B cell (primary cell): ENCODE data around the gene C3. TPM values are rescaled to one million over a fixed set of nuclear protein-coding genes. Genes with fewer than 3 reads are reported as not detected.
"Not testable (repeated sequence)": the region's sequence is repeated elsewhere in the genome, so short reads cannot be mapped to it uniquely, and the experiment has no call there.

Source experiments
- ATAC-seq: fragments of 200-7000 bp; cut with Tn5 transposase; one replicate; pipeline ENCODE4 v1.10.0; 2021; ENCODE audit warnings: low read depth, mild to moderate bottlenecking, moderate number of reproducible peaks, moderate library complexity
- CTCF ChIA-PET: fragments of 350-600 bp; sonication (Branson Sonifier 250); formaldehyde crosslinking; loops from one replicate; lab custom pipeline; 2021; ENCODE audit warnings: antibody characterized with exemption, inconsistent platforms; lab: Charles Lee
- POLR2A ChIA-PET: fragments of 350-600 bp; sonication (Branson Sonifier 250); formaldehyde crosslinking; loops from one replicate; lab custom pipeline; 2021; ENCODE audit warnings: antibody characterized with exemption; lab: Charles Lee
- DNase-seq: peaks from one replicate; pipeline ENCODE4 v3.0.0; 2013
- H2AFZ ChIP-seq: 2 replicates; pipeline ENCODE4 v1.6.1; 2012; ENCODE audit warnings: mild to moderate bottlenecking, low read depth, low read length; ENCODE audit not compliant: insufficient read depth, poor library complexity, severe bottlenecking
- H3K27ac ChIP-seq, 2 donors: 1 replicate in 1 of 2; 2 replicates in 1 of 2; pipeline ENCODE4 v1.5.1; 2012 to 2013; ENCODE audit warnings: low read length in 2 of 2, mild to moderate bottlenecking in 2 of 2, moderate library complexity in 1 of 2
- H3K27me3 ChIP-seq, 4 experiments: fragments of 200-600 bp in 1 of 4; sonication (generic) in 1 of 4; replicated peaks in 1 of 4; 1 replicate in 2 of 4; 2 replicates in 2 of 4; pipeline versions ENCODE4 v1.6.1 to v1.7.0; 2013 to 2016; ENCODE audit warnings: low read length in 3 of 4, mild to moderate bottlenecking in 2 of 4, mixed read lengths in 1 of 4, moderate library complexity in 1 of 4; ENCODE audit not compliant: insufficient read depth in 4 of 4, control insufficient read depth in 3 of 4; ENCODE audit errors: control extremely low read depth in 1 of 4
- H3K36me3 ChIP-seq, 2 experiments: replicated peaks in 1 of 2; 1 replicate in 1 of 2; 2 replicates in 1 of 2; pipeline versions ENCODE4 v1.6.1 to v1.7.1; 2013; ENCODE audit warnings: low read length in 1 of 2; ENCODE audit not compliant: insufficient read depth in 2 of 2, control insufficient read depth in 1 of 2; ENCODE audit errors: control extremely low read depth in 1 of 2, extremely low read depth in 1 of 2
- H3K4me1 ChIP-seq, 2 donors: fragments of 200-600 bp in 1 of 2; sonication (generic) in 1 of 2; 1 replicate in 1 of 2; 2 replicates in 1 of 2; pipeline versions ENCODE4 v1.5.1 to v1.6.1; 2013 to 2017; ENCODE audit warnings: low read length in 2 of 2; ENCODE audit not compliant: control insufficient read depth in 2 of 2, insufficient read depth in 2 of 2
- H3K4me2 ChIP-seq: replicated peaks from 2 replicates; pipeline ENCODE3; 2012; ENCODE audit warnings: mild to moderate bottlenecking, low read depth, low read length; ENCODE audit not compliant: poor library complexity, severe bottlenecking
- H3K4me3 ChIP-seq, 5 experiments: fragments of 200-600 bp in 1 of 5; sonication (generic) in 1 of 5; 1 replicate in 3 of 5; 2 replicates in 2 of 5; pipeline versions ENCODE4 v1.5.1 to v1.7.0; 2011 to 2016; ENCODE audit warnings: low read length in 4 of 5, mild to moderate bottlenecking in 4 of 5, low read depth in 2 of 5, control low read depth in 1 of 5, moderate library complexity in 1 of 5; ENCODE audit not compliant: insufficient read depth in 1 of 5; ENCODE audit errors: control extremely low read depth in 1 of 5, extremely low read depth in 1 of 5
- H3K79me2 ChIP-seq: fragments of 200-600 bp; sonication (generic); one replicate; pipeline ENCODE4 v1.6.0; 2016; ENCODE audit warnings: low read length; ENCODE audit not compliant: control insufficient read depth, insufficient read depth
- H3K9ac ChIP-seq: fragments of 200-600 bp; sonication (generic); 2 replicates; pipeline ENCODE4 v1.6.1; 2017; ENCODE audit warnings: mild to moderate bottlenecking, low read length, moderate library complexity
- H3K9me3 ChIP-seq, 3 donors: one replicate each; pipeline versions ENCODE4 v1.6.1 to v1.7.1; 2013; ENCODE audit warnings: low read length in 2 of 3; ENCODE audit not compliant: control insufficient read depth in 2 of 3, insufficient read depth in 1 of 3; ENCODE audit errors: control extremely low read depth in 1 of 3
- H4K20me1 ChIP-seq: 2 replicates; pipeline ENCODE4 v1.6.0; 2012; ENCODE audit warnings: mild to moderate bottlenecking, low read length; ENCODE audit not compliant: insufficient read depth, control insufficient read depth, poor library complexity, severe bottlenecking
- H3K27ac Mint-ChIP-seq: one replicate; pipeline ENCODE4 v1.8.0; 2021; ENCODE audit warnings: mixed read lengths
- H3K27me3 Mint-ChIP-seq: one replicate; pipeline ENCODE4 v1.8.0; 2021; ENCODE audit warnings: mixed read lengths
- H3K4me1 Mint-ChIP-seq: one replicate; pipeline ENCODE4 v1.8.0; 2021; ENCODE audit warnings: mixed read lengths
- H3K4me3 Mint-ChIP-seq: one replicate; pipeline ENCODE4 v1.8.0; 2021; ENCODE audit warnings: mixed read lengths
- H3K9me3 Mint-ChIP-seq: one replicate; pipeline ENCODE4 v1.8.0; 2022; ENCODE audit warnings: mixed read lengths; ENCODE audit not compliant: insufficient read depth
- EZH2 ChIP-seq: IDR thresholded peaks from 2 replicates; pipeline ENCODE4 v1.6.1; 2012; ENCODE audit warnings: borderline replicate concordance, low read depth, mild to moderate bottlenecking, moderate library complexity, low read length; ENCODE audit not compliant: insufficient read depth, poor library complexity, severe bottlenecking
- WGBS: methylation state at CpG from one replicate; pipeline ENCODE4 v1.1.5; 2013; ENCODE audit warnings: missing lambda C conversion rate; ENCODE audit not compliant: insufficient coverage; 5-methylcytosine and 5-hydroxymethylcytosine counted together
- intact Hi-C: fragments of 100-400 bp; cut with micrococcal nuclease; formaldehyde crosslinking; loops from one replicate; pipeline ENCODE4 v1.10.0; 2022
- polyA plus RNA-seq: library from polyadenylated mRNA; depleted of rRNA; stranded (reverse); fragments of >200 nt; gene quantifications from 2 replicates; pipeline ENCODE4 v1.2.3, GENCODE V29; 2012
- total RNA-seq, 2 donors: library from RNA; stranded (reverse); fragments of 120-200 nt in 1 of 2; gene quantifications; 1 replicate in 1 of 2; 2 replicates in 1 of 2; pipeline versions ENCODE4 v1.2.3 to v1.2.4, GENCODE V29; 2013 to 2022
- TF ChIP-seq, protein P1 (sequence below): fragments of 200-600 bp; IDR thresholded peaks from one replicate; pipeline ENCODE4 v1.8.0; 2022; ENCODE audit warnings: antibody characterized with exemption, mild to moderate bottlenecking

Gene C3
- total and polyA plus RNA-seq, 2 donors (not counting 1 experiment from before 2014, with no cell fraction given) = 0.01 to 0.47 TPM

DNA sequence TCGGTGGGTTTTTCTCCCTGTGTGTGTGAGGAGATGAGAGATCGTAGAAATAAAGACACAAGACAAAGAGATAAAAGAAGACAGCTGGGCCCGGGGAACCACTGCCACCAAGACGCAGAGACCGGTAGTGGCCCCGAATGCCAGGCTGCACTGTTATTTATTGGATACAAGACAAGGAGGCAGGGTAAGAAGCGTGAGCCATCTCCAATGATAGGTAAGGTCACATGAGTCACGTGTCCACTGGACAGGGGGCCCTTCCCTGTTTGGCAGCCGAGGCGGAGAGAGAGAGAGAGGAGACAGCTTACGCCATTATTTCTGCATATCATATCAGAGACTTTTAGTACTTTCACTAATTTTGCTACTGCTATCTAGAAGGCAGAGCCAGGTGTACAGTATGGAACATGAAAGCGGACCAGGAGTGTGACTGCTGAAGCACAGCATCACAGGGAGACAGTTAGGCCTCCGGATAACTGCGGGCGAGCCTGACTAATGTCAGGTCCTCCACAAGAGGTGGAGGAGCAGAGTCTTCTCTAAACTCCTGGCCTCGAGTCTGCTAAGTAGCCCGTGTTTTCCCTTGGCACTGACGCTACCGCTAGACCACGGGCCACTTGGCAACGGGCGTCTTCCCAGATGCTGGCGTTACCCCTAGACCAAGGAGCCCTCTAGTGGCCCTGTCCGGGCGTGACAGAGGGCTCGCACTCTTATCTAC is 87.5 kb downstream of the C3 start:
- ATAC-seq, H3K4me2 ChIP-seq, H3K9ac ChIP-seq, H3K79me2 ChIP-seq, H3K27me3 ChIP-seq, H3K4me1 ChIP-seq, H3K27me3 Mint-ChIP-seq, H2AFZ ChIP-seq, H3K4me3 Mint-ChIP-seq, H3K36me3 ChIP-seq, H3K9me3 Mint-ChIP-seq, H3K4me3 ChIP-seq, H3K9me3 ChIP-seq, H3K27ac ChIP-seq, H4K20me1 ChIP-seq: not testable (repeated sequence)
- ChIA-PET POLR2A (interaction anchor here (0.8 to 1.3 kb wide), 2 partner anchors 55 to 116 kb away, joined by 3 to 4 read pairs; no protein-coding TSS in a partner anchor), CTCF (interaction anchor here (0.6 to 4.2 kb wide), 23 partner anchors 9 to 503 kb away, joined by 3 to 56 read pairs (median 4); partner anchors contain the start of genes DENND1C and GPR108)
- TF ChIP-seq, protein P1, sequence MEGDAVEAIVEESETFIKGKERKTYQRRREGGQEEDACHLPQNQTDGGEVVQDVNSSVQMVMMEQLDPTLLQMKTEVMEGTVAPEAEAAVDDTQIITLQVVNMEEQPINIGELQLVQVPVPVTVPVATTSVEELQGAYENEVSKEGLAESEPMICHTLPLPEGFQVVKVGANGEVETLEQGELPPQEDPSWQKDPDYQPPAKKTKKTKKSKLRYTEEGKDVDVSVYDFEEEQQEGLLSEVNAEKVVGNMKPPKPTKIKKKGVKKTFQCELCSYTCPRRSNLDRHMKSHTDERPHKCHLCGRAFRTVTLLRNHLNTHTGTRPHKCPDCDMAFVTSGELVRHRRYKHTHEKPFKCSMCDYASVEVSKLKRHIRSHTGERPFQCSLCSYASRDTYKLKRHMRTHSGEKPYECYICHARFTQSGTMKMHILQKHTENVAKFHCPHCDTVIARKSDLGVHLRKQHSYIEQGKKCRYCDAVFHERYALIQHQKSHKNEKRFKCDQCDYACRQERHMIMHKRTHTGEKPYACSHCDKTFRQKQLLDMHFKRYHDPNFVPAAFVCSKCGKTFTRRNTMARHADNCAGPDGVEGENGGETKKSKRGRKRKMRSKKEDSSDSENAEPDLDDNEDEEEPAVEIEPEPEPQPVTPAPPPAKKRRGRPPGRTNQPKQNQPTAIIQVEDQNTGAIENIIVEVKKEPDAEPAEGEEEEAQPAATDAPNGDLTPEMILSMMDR = peak; percentile 65
- intact Hi-C loops = loop anchor here (1.0 to 5.0 kb wide), 7 partner anchors 44 to 172 kb away; no protein-coding TSS in a partner anchor
- Mint-ChIP-seq H3K4me1 (peaks cover 26% of the 10 kb centered on the region), H3K27ac (peak overlapping the region; percentile 61)
- DNase-seq = peak; percentile 69
- WGBS = 53% methylated on average over 17 of the region's 26 CpGs

- ATAC-seq (peak; percentile 78), DNase-seq (peak; percentile 87)
- peaks cover 0 to 3% (median 0%) of the 10 kb centered on the region in 3 donors for H3K9me3 ChIP-seq
- no peak overlapping the region for H3K4me2 ChIP-seq
- Mint-ChIP-seq H3K27ac (no peak overlapping the region), H3K9me3 (peaks cover 2% of the 10 kb centered on the region), H3K27me3 (peaks cover 3% of the 10 kb centered on the region), H3K4me1 (peaks cover 26% of the 10 kb centered on the region), H3K4me3 (no peak overlapping the region)
- WGBS = 96% methylated on average over 4 of the region's 12 CpGs
- intact Hi-C loops = loop anchor here (1.0 to 5.0 kb wide), 6 partner anchors 43 to 171 kb away; no protein-coding TSS in a partner anchor
- H3K4me1 ChIP-seq = peaks cover 5 to 8% of the 10 kb centered on the region in 2 donors
- no peaks in the 10 kb centered on the region for H3K79me2 ChIP-seq
- ChIA-PET CTCF (interaction anchor here (0.6 to 4.3 kb wide), 33 partner anchors 10 to 502 kb away, joined by 3 to 56 read pairs (median 5); partner anchors contain the start of genes DENND1C and GPR108), POLR2A (interaction anchor here (0.5 to 1.3 kb wide), 5 partner anchors 10 to 701 kb away, joined by 3 to 13 read pairs (median 4); no protein-coding TSS in a partner anchor)
- no peak overlapping the region for H2AFZ ChIP-seq
- no peak overlapping the region for H3K27ac ChIP-seq
- TF ChIP-seq, protein P1 = peak; percentile 92
- TF ChIP-seq EZH2 = no peak
- H3K36me3 ChIP-seq = no peaks in the 10 kb centered on the region
- H3K9ac ChIP-seq = no peak overlapping the region
- no peaks in the 10 kb centered on the region for H4K20me1 ChIP-seq
- no peak overlapping the region for H3K4me3 ChIP-seq
- H3K27me3 ChIP-seq = no peaks in the 10 kb centered on the region
Observed at GRCh38 chr19:6632002-6632621, 88.3 kb downstream of the C3 start.
